ENCODE results near the gene ABL2. TPM values are rescaled to one million over a fixed set of nuclear protein-coding genes. Genes with fewer than 3 reads are reported as not detected.
A peak's percentile ranks its signal among the peaks of the same experiment; 100 is the strongest.

Gene ABL2
- total RNA-seq, 1 experiment from 2014 or later: 27.9 TPM

DNA sequence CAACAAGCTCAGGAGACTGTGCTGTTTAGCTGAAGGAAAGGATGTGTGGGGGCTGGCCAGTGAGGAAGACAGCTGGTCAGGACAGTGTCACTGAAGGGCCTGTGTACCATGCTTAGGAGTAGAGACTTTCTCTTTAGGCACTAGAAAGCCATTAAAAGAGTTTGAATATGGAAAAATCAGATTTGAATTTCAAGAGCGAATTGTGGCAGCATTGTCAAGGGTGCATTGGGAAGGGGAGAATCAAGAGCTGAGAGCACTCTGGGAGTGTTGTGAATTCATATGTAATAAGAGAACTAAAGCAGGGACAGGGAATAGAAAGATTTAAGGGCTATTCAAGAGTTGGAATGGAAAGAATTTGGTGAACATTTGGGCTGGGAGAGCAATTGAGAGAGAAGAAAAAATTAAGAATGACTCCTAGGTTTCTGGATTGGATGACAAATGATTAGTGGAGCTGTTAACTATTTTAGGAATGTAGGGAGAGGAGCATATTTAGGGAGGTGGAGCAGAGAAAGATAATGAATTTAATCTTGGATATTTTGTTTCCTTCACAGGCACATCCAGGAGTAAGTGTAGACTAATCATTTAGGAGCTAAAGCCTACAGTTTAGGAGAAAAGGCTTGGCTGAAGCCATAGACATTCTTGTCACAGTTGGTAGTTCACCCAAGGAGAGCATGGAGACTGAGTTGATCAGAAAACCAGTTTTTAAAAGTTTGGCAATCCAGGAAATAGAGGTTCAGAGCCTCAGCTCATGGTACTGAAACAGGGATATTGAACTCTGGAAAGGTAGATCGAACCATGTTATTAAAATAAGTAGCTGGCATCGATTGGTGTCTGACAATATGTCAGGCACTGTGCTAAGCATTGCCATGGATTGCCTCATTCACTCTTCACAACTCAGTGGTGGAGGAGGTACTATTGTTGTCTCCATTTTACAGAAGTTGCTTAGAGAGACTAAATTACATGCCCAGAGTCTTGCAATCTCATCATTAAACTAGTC, 170.7 kb downstream of the ABL2 start:
- Histone ChIP-seq H3K36me3 (ENCODE audit: insufficient read depth, low read length, poor library complexity, severe bottlenecking) (peaks cover 4% of the 10 kb centered on the region), H3K9me3 (ENCODE audit: low read depth, low read length, poor library complexity, severe bottlenecking) (peaks cover 5% of the 10 kb centered on the region), H3K4me3 (ENCODE audit: low read depth, low read length, poor library complexity, severe bottlenecking) (no peak overlapping the region), H3K27ac (ENCODE audit: low read depth, low read length, poor library complexity, severe bottlenecking) (peak overlapping the region; percentile 18), H3K4me1 (ENCODE audit: insufficient read depth, low read length, poor library complexity, severe bottlenecking) (no peaks in the 10 kb centered on the region), H3K27me3 (replicated peaks; ENCODE audit: insufficient read depth, low read depth, low read length, poor library complexity) (no peaks in the 10 kb centered on the region)
- TF ChIP-seq CTCF (conservative IDR thresholded peaks at IDR 0.05; ENCODE audit: low read depth, low read length): no peak
- TF ChIP-seq EZH2 (IDR thresholded peaks at IDR 0.05; ENCODE audit: borderline replicate concordance, low read depth, low read length, poor library complexity, severe bottlenecking): no peak
- CTCF ChIA-PET: no interaction called here
- intact Hi-C loops (cut with micrococcal nuclease; ENCODE audit: unreplicated experiment): no loop called here
- no peak for DNase-seq (ENCODE audit: low spot score)
- POLR2A ChIA-PET (ENCODE audit: low non-redundant PET): no interaction called here
- BruUV-seq (replicated peaks): no TSS peak

- no peak for DNase-seq (ENCODE audit: low spot score)
- TF ChIP-seq EZH2 (IDR thresholded peaks at IDR 0.05; ENCODE audit: borderline replicate concordance, low read depth, low read length, poor library complexity, severe bottlenecking) (no peak), CTCF (conservative IDR thresholded peaks at IDR 0.05; ENCODE audit: low read depth, low read length) (no peak)
- Histone ChIP-seq H3K36me3 (ENCODE audit: insufficient read depth, low read length, poor library complexity, severe bottlenecking) (peaks cover 4% of the 10 kb centered on the region), H3K4me1 (ENCODE audit: insufficient read depth, low read length, poor library complexity, severe bottlenecking) (no peaks in the 10 kb centered on the region), H3K4me3 (ENCODE audit: low read depth, low read length, poor library complexity, severe bottlenecking) (no peak overlapping the region), H3K27me3 (replicated peaks; ENCODE audit: insufficient read depth, low read depth, low read length, poor library complexity) (no peaks in the 10 kb centered on the region), H3K9me3 (ENCODE audit: low read depth, low read length, poor library complexity, severe bottlenecking) (peaks cover 5% of the 10 kb centered on the region), H3K27ac (ENCODE audit: low read depth, low read length, poor library complexity, severe bottlenecking) (no peak overlapping the region)
- ChIA-PET POLR2A (ENCODE audit: low non-redundant PET) (no interaction called here), CTCF (no interaction called here)
- no TSS peak for BruUV-seq (replicated peaks)
- intact Hi-C loops (cut with micrococcal nuclease; ENCODE audit: unreplicated experiment): no loop called here
Measured at GRCh38 chr1:179055937-179056336, 173.5 kb downstream of the ABL2 start.

- CTCF ChIA-PET: no interaction called here
- no peak for TF ChIP-seq EZH2 (IDR thresholded peaks at IDR 0.05; ENCODE audit: borderline replicate concordance, low read depth, low read length, poor library complexity, severe bottlenecking)
- no peak for TF ChIP-seq CTCF (conservative IDR thresholded peaks at IDR 0.05; ENCODE audit: low read depth, low read length)
- no peak overlapping the region for H3K4me3 ChIP-seq (ENCODE audit: low read depth, low read length, poor library complexity, severe bottlenecking)
- POLR2A ChIA-PET (ENCODE audit: low non-redundant PET): no interaction called here
- H3K27me3 ChIP-seq (replicated peaks; ENCODE audit: insufficient read depth, low read depth, low read length, poor library complexity): no peaks in the 10 kb centered on the region
- DNase-seq (ENCODE audit: low spot score): no peak
- no TSS peak for BruUV-seq (replicated peaks)
- peaks cover 5% of the 10 kb centered on the region for H3K9me3 ChIP-seq (ENCODE audit: low read depth, low read length, poor library complexity, severe bottlenecking)
- no peak overlapping the region for H3K27ac ChIP-seq (ENCODE audit: low read depth, low read length, poor library complexity, severe bottlenecking)
- intact Hi-C loops (cut with micrococcal nuclease; ENCODE audit: unreplicated experiment): no loop called here
- H3K4me1 ChIP-seq (ENCODE audit: insufficient read depth, low read length, poor library complexity, severe bottlenecking): no peaks in the 10 kb centered on the region
- peaks cover 4% of the 10 kb centered on the region for H3K36me3 ChIP-seq (ENCODE audit: insufficient read depth, low read length, poor library complexity, severe bottlenecking)
Measured at GRCh38 chr1:179053486-179053885, 176.0 kb downstream of the ABL2 start.

Measured in A673 (cell line).